OCI-LY1 (cell line): ENCODE data around the gene RASSF4.

Experiments used
- H2AFZ ChIP-seq: fragments of 200-600 bp; sonication (generic), shearing (Covaris generic); 2 replicates; pipeline ENCODE4 v1.6.0; 2014; ENCODE audit warnings: antibody characterized with exemption, mild to moderate bottlenecking, low read length
- H3F3A ChIP-seq: fragments of 200-600 bp; sonication (generic), shearing (Covaris generic); 2 replicates; pipeline ENCODE4 v1.6.0; 2014; ENCODE audit warnings: mild to moderate bottlenecking, antibody characterized with exemption, low read length, moderate library complexity; ENCODE audit not compliant: insufficient read depth
- H3K27ac ChIP-seq: fragments of 200-600 bp; sonication (generic); 2 replicates; pipeline ENCODE4 v1.5.1; 2014; ENCODE audit warnings: low read length, mixed run types, mild to moderate bottlenecking, low read depth; ENCODE audit not compliant: poor library complexity, severe bottlenecking
- H3K27me3 ChIP-seq: fragments of 200-600 bp; sonication (generic); 2 replicates; pipeline ENCODE4 v1.6.0; 2014; ENCODE audit warnings: antibody characterized with exemption, mild to moderate bottlenecking, low read length, moderate library complexity; ENCODE audit not compliant: insufficient read depth
- H3K36me3 ChIP-seq: fragments of 200-600 bp; sonication (generic); 2 replicates; pipeline ENCODE4 v1.6.1; 2014; ENCODE audit warnings: mild to moderate bottlenecking, antibody characterized with exemption, low read length, moderate library complexity, mixed read lengths; ENCODE audit not compliant: insufficient read depth
- H3K4me1 ChIP-seq: fragments of 200-600 bp; sonication (generic); 2 replicates; pipeline ENCODE4 v1.5.1; 2014; ENCODE audit warnings: mild to moderate bottlenecking, low read length, moderate library complexity; ENCODE audit not compliant: insufficient read depth, severe bottlenecking
- H3K4me2 ChIP-seq: fragments of 200-600 bp; sonication (generic), shearing (Covaris generic); 2 replicates; pipeline ENCODE4 v1.6.1; 2014; ENCODE audit warnings: low read length
- H3K4me3 ChIP-seq: fragments of 200-600 bp; sonication (generic); 2 replicates; pipeline ENCODE4 v1.5.1; 2014; ENCODE audit warnings: low read length, low read depth, mild to moderate bottlenecking, mixed read lengths; ENCODE audit not compliant: poor library complexity, severe bottlenecking
- H3K79me2 ChIP-seq: fragments of 200-600 bp; shearing (Covaris generic); 2 replicates; pipeline ENCODE4 v1.6.1; 2016; ENCODE audit warnings: mixed run types, low read length, mixed read lengths; ENCODE audit not compliant: insufficient read depth
- H3K9ac ChIP-seq: fragments of 200-600 bp; sonication (generic), shearing (Covaris generic); 2 replicates; pipeline ENCODE4 v1.6.1; 2014; ENCODE audit warnings: mild to moderate bottlenecking, low read length, mixed read lengths
- H3K9me2 ChIP-seq: fragments of 200-600 bp; sonication (generic), shearing (Covaris generic); 2 replicates; pipeline ENCODE4 v1.6.1; 2014; ENCODE audit warnings: low read depth, mild to moderate bottlenecking, low read length, mixed read lengths
- H3K9me3 ChIP-seq: fragments of 200-600 bp; shearing (Covaris generic); 2 replicates; pipeline ENCODE4 v1.6.1; 2014; ENCODE audit warnings: low read length, mixed read lengths
- H4K20me1 ChIP-seq: fragments of 200-600 bp; sonication (generic), shearing (Covaris generic); 2 replicates; pipeline ENCODE4 v1.6.0; 2016; ENCODE audit warnings: mild to moderate bottlenecking, low read length; ENCODE audit not compliant: insufficient read depth
- CTCF ChIP-seq: fragments of 200-600 bp; sonication (generic), shearing (Covaris generic); IDR thresholded peaks from 2 replicates; pipeline ENCODE4 v1.5.1; 2017; ENCODE audit warnings: mild to moderate bottlenecking, antibody characterized with exemption, low read length, moderate library complexity, mixed read lengths
- EZH2 ChIP-seq: fragments of 200-600 bp; sonication (generic), shearing (Covaris generic); IDR thresholded peaks from 2 replicates; pipeline ENCODE4 v1.8.0; 2017; ENCODE audit warnings: borderline replicate concordance, mixed run types, mild to moderate bottlenecking, antibody characterized with exemption, low read length, moderate library complexity, mixed read lengths

The RASSF4 gene

DNA sequence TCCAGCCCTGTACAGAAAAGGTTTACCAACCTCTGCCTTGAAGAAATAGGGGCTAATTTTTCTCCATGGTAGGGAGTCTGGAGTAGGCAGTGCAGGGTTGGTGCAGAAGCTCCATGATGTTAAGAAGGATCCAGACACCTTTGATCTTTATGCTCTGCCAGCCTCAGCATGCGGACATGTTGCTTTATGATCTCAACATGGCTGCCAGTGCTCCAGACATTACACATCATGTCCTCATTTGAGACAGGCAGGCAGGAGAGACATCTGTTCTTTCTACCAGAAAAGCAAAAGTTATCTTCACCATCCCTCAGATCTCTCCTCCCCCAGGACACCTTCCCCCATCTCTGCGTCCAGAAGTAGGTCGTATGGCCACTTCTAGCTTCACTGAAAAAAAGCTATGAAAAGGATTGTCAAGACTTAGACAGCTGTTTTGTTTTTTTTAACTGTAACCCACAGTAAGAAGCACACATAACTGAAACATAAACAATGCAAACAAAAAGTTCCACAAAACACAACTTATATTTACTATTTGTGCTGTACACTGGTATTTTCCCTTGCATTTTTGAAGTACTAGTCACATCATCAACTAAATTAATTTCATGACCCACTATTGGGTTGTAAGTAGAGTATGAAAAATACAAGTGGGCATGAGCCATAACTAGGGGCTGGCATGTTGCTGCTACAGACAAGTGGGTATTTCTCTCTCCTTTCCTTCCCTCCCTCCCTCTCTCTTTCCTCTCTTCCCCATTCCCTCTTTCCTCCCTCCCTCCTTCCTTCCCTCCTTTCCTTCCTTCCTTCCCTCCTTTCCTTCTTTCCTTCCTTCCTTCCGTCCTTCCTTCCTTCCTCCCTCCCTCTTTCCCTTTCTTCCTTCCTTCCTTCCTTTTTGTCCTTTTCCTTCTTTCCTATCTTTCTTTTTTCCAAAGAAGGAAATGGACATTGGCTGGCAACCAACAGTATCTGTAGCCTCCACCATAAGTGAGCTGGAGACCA is 2.6 kb upstream of the RASSF4 start:
- H2AFZ ChIP-seq = no peak overlapping the region
- no peaks in the 10 kb centered on the region for H3K79me2 ChIP-seq
- H3K27me3 ChIP-seq = no peaks in the 10 kb centered on the region
- no peaks in the 10 kb centered on the region for H3K9me2 ChIP-seq
- no peaks in the 10 kb centered on the region for H3K9me3 ChIP-seq
- H3F3A ChIP-seq = no peaks in the 10 kb centered on the region
- H3K27ac ChIP-seq = no peak overlapping the region
- TF ChIP-seq CTCF = no peak
- TF ChIP-seq EZH2 = no peak
- no peaks in the 10 kb centered on the region; the same call in 1 of the 2 replicates for H3K36me3 ChIP-seq
- peaks cover 13% of the 10 kb centered on the region for H3K4me1 ChIP-seq
- no peak overlapping the region for H3K9ac ChIP-seq
- no peak overlapping the region for H3K4me3 ChIP-seq
- H3K4me2 ChIP-seq = no peak overlapping the region
- no peaks in the 10 kb centered on the region for H4K20me1 ChIP-seq

GRCh38 chr10:44958196-44958897 is 1.3 kb upstream of the RASSF4 start:
- Histone ChIP-seq H3K9me3 (no peaks in the 10 kb centered on the region), H3K79me2 (no peaks in the 10 kb centered on the region), H3K4me1 (peaks cover 13% of the 10 kb centered on the region), H3K27me3 (no peaks in the 10 kb centered on the region), H3K27ac (no peak overlapping the region), H3F3A (no peaks in the 10 kb centered on the region), H4K20me1 (no peaks in the 10 kb centered on the region), H2AFZ (no peak overlapping the region), H3K36me3 (no peaks in the 10 kb centered on the region; the same call in 1 of the 2 replicates), H3K9me2 (no peaks in the 10 kb centered on the region), H3K9ac (peak overlapping the region; percentile 69; the same call in 1 of the 2 replicates), H3K4me2 (peak overlapping the region; percentile 77), H3K4me3 (peak overlapping the region; percentile 68)
- TF ChIP-seq EZH2 (no peak), CTCF (no peak)

- H3K4me1 ChIP-seq = peaks cover 13% of the 10 kb centered on the region
Observed at GRCh38 chr10:44958898-44959246, 730 bp upstream of the RASSF4 start.

More at GRCh38 chr10:44958898-44959246, 730 bp upstream of the RASSF4 start:
- no peaks in the 10 kb centered on the region for H3K79me2 ChIP-seq
- no peaks in the 10 kb centered on the region; the same call in 1 of the 2 replicates for H3K36me3 ChIP-seq
- peak overlapping the region; percentile 69 for H3K9ac ChIP-seq
- H3K9me2 ChIP-seq = no peaks in the 10 kb centered on the region
- no peak overlapping the region for H3K27ac ChIP-seq
- H3K9me3 ChIP-seq = no peaks in the 10 kb centered on the region
- no peaks in the 10 kb centered on the region for H3F3A ChIP-seq
- peak overlapping the region; percentile 68 for H3K4me3 ChIP-seq
- no peaks in the 10 kb centered on the region for H4K20me1 ChIP-seq
- peak overlapping the region; percentile 77 for H3K4me2 ChIP-seq
- H2AFZ ChIP-seq = peak overlapping the region; percentile 49; the same call in 1 of the 2 replicates
- H3K27me3 ChIP-seq = no peaks in the 10 kb centered on the region
- TF ChIP-seq EZH2 (no peak), CTCF (no peak)
